Stimulated activated naive CD4-positive, alpha-beta T cell treated with Interleukin-2 at 50 U/mL for 16 hours (primary cell): Measurements from ENCODE around the gene TCERG1L.

Source experiments
- DNase-seq: peaks from one replicate; lab custom pipeline; 2025; lab: John Stamatoyannopoulos, UW

Gene TCERG1L

GRCh38 chr10:131315344-131315743 lies 3.8 kb upstream of the TCERG1L start:
- no peak for DNase-seq

DNA sequence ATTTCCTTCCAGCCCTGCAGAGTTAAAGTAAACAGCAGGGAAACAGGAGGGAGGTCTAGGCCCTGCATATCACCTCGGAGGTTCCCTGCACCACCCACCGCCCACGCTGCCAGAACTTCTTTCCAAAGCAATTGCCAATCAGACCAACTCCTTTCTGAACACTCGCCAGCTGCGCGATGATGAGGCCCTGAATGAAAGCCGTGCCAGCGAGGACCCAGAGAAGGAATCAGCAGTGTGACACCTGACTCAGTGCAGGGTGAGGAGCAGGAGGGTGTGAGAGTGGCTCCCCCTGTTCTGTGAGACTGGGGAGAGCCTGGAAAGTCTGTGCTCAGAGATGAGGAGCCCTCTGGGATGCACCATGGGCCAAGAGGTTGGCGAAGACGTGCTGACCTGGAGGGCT lies 3.3 kb upstream of the TCERG1L start:
- DNase-seq, result no peak

DNA sequence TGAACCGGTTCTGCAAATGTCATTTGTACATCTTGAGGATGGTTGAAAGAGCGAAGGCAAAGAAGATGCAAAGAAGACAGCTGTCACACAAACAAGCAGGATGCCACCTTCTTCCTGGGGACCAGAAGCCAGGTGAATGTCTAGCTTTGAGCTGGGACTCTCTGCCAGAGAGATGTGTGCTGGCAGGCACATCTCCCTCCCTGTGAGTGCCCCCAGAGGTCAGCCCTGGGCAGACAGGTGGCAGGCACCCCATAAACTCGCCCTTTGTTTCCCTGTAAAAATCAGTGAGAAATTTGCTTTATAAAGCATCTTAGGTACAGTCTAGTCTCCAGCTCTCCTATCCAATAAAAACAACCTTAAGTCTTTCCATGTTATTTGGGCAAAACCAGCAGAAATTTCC lies 2.6 kb upstream of the TCERG1L start:
- DNase-seq, result no peak

GRCh38 chr10:131313377-131313776 lies 1.9 kb upstream of the TCERG1L start:
- no peak for DNase-seq

DNA sequence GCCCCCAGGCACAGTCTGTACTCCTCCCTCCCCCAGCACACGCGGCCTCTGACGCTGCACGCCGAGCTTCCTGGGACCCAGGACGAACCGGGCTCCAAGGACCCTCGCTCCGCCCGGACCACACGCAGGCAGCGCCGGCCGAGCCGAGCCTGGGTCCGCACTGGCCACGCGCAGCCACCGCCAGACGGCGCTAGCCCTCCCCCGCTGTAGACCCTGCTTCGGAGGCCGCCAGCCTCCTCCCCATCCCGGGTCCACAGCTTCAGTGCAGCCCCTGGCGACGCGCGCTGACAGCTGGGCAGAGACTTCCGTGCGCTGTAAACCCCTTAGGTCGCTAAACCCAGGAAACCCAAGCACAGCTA lies 936 bp upstream of the TCERG1L start:
- DNase-seq, result no peak

DNA sequence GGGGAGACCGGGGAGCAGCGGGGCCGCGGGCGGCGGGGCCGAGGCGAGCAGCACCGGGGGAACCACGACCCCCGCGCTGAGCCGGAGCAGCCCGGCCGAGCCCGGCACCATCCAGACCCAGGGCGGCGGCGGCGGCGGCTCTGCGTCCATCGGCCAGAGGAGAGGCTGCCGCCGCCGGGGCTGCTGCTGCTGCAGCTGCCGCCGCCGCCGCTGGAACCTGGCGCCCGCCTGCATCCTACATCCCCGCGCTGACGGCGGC lies 190 bp downstream of the TCERG1L start:
- no peak for DNase-seq

- no peak for DNase-seq
Measured at GRCh38 chr10:131310551-131311401, 745 bp downstream of the TCERG1L start.

GRCh38 chr10:131310142-131310541 lies 1.4 kb downstream of the TCERG1L start:
- DNase-seq, result no peak

DNA sequence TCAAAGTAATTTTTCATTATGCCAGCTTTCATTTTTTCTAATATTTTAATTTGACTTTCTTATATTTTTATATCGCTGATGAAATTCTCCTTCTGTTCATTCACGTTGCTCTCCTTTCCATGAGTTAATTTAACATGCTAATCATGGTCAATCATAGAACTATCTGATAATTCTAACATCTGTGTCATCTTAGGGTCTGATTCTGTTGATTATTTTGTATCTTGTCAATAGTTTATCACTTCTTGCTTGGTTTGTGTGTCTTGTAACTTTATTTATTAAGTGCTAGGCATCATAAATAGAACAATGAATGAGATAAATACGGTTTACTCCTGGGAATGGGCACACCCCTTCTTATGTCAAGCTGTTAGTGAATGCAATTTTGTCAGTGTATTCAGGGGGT lies 11.0 kb downstream of the TCERG1L start:
- DNase-seq, result no peak

DNA sequence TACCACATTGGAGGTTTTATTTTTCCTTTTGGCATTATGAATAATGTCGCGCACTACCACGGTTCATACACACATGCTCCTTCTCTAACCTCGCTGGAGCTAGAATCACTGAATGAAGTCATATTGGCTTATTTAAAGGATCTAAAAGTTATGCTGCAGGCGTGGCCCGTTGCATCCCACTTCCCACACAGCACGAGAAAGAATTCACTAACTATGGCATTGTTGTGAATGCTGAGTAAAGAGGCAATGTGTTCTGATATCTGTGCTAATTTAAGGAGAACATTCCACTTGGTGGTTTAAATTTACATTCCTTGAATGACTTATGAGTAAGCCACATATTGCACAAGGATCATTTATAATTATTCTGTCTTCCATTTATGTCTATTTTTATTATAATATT lies 20.7 kb downstream of the TCERG1L start:
- DNase-seq, result no peak

DNA sequence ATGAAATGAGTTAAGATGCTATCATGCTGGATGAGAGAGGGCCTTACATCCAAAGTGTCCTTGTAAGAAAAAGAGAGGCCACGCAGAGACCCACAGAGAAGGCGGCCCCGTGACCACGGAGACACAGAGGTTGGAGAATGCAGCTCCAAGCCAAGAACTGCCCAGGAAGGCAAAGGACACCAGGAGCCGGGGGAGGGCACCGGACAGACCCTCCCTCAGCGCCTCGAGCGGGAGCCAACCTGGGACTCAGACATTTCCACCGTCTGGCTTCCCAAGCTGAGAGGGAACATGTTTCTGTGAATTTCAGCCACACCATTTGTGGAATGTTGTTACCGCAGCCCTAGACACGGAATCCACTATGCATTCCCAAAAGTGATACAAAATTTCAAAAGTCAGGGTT lies 22.9 kb downstream of the TCERG1L start:
- no peak for DNase-seq

- DNase-seq, result no peak
Measured at GRCh38 chr10:131282961-131283360, 28.6 kb downstream of the TCERG1L start.

GRCh38 chr10:131280101-131280500 lies 31.4 kb downstream of the TCERG1L start:
- no peak for DNase-seq

- no peak for DNase-seq
Measured at GRCh38 chr10:131279516-131279915, 32.0 kb downstream of the TCERG1L start.

GRCh38 chr10:131277969-131278368 lies 33.6 kb downstream of the TCERG1L start:
- DNase-seq, result no peak

DNA sequence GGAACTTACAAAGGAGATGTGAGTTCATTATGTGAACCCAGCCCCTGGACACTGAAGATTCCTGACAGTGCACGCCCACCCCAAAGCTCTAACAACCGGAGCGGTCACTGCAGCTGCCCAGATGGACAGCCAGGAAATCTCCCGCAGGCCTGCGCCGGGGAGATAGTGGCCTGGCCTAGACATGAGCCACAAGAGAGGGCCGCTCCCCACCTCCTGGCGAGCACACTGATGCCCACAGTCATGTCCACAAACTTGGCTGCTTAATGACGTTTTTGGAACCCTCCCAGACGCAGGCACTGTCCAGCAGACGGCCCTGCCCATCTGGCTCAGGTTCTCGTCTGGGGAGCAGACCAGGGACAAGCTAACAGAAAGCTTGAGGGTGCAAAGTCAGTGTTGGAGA lies 34.2 kb downstream of the TCERG1L start:
- no peak for DNase-seq

DNA sequence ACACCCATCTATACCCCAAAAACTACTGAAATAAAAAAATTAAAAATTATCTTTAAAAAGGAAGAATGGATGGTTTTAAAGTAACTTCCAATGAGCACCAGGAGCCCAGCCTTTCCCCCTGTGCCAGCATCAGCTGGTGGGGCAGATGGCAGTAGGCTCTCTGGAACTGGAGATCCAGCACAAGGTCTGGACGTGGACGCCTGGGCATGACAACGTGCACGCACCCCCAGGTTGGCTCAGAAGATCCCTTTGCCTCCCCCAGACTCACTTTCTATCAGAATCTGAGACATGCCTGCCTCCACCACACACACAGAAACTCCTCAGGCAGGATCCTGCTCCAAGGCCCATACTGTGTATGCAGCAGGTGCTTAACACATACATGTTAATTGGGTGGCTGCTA lies 35.8 kb downstream of the TCERG1L start:
- no peak for DNase-seq

DNA sequence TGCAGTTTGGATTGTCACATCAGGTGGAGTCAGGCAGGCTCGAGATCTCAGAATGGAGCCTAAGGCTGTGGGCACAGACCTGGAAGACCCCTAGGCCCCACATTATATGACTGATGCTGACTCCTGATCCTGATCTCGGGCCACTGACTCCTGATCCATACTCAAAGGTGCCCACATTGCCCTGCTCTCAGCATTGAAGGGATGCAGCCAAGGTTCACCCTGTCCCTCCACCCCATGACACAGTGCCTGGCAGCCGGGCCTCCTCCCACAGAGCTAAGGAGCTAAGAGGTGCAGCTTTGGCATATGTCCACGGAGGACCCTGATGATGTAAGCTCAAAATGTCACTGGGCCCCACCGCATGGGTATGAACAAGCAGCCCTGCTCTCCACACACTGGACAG lies 36.6 kb downstream of the TCERG1L start:
- DNase-seq, result no peak

GRCh38 chr10:131274133-131274880 lies 37.2 kb downstream of the TCERG1L start:
- DNase-seq, result no peak

GRCh38 chr10:131273476-131273875 lies 38.0 kb downstream of the TCERG1L start:
- DNase-seq, result no peak

GRCh38 chr10:131272897-131273451 lies 38.5 kb downstream of the TCERG1L start:
- no peak for DNase-seq

- DNase-seq, result no peak
Measured at GRCh38 chr10:131271966-131272365, 39.6 kb downstream of the TCERG1L start.

- DNase-seq, result no peak
Measured at GRCh38 chr10:131271195-131271880, 40.2 kb downstream of the TCERG1L start.
